Left hindlimb (tissue), 1 donor: ENCODE measurements around the gene CHERP.

Source experiments
- DNase-seq: peaks from one replicate; pipeline ENCODE4 v3.0.0-alpha.2; 2018

CHERP gene, protein sequence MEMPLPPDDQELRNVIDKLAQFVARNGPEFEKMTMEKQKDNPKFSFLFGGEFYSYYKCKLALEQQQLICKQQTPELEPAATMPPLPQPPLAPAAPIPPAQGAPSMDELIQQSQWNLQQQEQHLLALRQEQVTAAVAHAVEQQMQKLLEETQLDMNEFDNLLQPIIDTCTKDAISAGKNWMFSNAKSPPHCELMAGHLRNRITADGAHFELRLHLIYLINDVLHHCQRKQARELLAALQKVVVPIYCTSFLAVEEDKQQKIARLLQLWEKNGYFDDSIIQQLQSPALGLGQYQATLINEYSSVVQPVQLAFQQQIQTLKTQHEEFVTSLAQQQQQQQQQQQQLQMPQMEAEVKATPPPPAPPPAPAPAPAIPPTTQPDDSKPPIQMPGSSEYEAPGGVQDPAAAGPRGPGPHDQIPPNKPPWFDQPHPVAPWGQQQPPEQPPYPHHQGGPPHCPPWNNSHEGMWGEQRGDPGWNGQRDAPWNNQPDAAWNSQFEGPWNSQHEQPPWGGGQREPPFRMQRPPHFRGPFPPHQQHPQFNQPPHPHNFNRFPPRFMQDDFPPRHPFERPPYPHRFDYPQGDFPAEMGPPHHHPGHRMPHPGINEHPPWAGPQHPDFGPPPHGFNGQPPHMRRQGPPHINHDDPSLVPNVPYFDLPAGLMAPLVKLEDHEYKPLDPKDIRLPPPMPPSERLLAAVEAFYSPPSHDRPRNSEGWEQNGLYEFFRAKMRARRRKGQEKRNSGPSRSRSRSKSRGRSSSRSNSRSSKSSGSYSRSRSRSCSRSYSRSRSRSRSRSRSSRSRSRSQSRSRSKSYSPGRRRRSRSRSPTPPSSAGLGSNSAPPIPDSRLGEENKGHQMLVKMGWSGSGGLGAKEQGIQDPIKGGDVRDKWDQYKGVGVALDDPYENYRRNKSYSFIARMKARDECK

DNA sequence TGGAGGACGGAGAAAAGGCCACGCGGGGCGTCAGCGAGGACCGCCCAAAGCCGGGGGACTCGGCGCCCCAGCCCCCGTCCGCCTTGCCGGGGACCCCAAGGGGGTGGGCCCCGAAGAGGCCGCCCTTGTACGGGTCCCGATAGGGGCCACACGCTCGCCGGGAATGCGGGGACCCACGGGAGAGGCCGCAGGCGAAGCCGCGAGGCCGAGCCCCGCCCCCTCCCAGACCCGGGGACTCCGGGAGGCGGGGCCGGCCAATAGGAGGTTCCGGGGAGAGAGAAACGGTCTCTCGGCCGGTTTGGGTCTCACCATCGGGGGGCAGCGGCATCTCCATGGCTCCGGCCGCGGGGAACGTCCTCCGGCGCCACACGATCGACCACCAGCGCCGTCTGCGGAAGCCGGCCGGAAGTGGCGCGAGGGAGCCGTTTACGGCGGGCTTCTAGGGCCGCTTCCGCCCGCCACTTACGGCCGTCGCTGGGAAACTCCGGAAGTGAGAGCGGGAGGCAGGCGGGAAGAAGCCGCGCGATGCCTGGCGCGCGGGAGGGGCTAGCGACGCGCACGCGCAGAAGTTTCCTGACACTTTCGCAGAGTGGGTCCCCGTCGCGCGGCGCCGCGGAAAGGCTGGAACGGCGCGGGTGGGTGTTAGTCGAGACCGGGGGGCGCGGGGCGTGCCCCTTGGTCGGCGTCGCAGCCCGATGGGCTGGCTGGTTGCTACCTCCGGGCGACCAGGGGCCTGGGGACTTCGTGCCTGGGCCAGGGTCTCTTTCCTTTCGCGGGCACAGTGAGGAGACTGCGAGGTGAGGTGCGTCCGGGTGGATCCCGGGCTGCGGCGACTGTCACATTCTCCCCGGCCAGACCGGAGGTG, at the start of gene CHERP:
TSS of gene CHERP (minus strand) at position 393 of the 865 bp plus-strand sequence. CDS start at position 334, 59 bp downstream.
- peak; percentile 96 for DNase-seq

DNA sequence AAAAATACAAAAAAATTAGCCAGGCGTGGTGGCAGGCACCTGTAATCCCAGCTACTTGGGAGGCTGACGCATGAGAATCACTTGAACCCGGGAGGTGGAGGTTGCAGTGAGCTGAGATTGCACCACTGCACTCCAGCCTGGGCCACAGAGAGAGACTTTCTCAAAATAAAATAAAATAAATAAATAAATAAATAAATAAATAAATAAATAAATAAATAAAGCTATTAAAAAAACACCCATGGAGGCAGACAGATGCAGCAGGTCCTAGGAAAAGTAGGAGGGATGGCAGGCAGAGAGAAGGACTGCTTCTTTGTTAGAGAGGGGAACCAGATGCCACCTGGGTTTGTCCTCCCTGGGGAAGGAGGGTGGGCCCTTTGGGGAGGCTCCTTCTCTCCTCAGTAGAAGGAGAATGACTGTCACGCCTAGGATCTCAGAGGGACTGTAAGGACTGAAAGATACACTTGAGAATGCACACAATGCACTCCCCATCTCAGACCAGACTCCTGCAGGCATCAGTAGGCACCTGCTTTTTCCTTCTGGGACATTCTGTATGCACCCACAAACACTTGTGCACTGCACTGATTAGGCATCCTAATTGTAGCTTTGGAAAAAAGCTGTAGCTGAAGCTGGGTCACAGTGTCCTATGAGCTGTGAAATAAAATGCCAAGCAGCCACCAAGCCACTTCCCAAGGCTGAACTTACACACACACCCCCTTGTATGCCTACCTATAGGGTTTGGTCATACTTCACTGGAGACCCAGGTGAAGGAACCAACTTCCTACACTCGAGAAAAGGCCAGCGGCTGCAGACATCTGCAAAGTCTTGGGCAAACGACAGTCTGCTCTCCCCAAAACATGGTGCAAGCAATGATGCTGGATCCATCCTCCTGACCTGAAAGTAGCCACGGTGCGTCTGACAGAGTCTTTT, 48.9 kb upstream of the CHERP start:
- DNase-seq, result no peak

DNA sequence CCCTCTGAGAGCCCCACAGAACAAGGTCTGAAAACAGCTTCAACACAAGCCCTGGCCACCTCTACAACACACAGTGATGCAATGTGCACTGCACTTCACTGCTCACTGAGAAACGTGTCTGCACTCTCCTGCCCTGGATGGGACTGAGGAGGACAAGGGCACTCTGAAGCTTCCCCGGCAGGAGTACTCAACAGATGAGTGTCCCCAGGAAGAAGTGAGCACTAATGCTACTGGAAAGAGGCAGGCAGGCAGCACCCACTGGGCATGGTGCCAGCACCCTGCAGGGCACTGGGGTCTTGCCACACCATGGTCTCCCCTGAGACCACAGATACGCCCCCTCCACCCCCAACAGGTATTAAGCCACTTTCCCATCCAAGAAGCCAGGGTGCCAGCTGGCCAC, 47.7 kb upstream of the CHERP start:
- no peak for DNase-seq

DNA sequence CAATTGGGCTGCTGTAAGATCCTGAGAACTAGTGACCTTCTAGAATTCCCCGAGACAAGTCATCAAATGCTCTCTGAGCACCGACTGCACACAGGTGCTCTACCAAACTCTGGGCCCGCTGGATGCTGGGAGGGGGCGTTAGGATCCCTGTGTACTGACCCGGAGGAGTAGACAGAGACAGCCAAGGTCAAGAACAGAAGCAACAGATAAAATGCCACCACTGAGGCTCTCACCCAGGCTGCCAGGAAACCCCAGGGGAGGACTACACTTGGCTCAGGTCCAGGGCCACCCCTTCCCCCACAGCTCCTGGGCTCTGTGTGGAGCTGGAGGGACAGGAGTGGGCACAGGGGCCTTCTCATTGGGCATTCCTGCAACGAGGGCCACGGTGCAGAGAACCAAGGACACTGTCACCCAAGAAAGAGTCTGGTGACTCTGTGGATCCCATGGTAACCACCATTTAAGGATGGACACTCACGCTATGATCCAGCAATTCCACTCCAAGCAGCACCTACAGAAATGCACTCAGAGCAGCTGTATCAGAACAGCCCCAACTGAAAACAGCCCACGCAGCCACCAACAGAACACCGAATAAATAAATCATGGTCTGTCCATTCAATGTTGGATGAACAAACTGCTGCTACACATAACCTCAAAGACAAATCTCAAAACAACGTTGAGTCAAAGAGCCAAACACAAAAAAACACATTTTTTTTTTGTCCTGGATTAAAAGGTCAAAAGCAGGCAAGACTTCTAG, 46.8 kb upstream of the CHERP start:
- no peak for DNase-seq

DNA sequence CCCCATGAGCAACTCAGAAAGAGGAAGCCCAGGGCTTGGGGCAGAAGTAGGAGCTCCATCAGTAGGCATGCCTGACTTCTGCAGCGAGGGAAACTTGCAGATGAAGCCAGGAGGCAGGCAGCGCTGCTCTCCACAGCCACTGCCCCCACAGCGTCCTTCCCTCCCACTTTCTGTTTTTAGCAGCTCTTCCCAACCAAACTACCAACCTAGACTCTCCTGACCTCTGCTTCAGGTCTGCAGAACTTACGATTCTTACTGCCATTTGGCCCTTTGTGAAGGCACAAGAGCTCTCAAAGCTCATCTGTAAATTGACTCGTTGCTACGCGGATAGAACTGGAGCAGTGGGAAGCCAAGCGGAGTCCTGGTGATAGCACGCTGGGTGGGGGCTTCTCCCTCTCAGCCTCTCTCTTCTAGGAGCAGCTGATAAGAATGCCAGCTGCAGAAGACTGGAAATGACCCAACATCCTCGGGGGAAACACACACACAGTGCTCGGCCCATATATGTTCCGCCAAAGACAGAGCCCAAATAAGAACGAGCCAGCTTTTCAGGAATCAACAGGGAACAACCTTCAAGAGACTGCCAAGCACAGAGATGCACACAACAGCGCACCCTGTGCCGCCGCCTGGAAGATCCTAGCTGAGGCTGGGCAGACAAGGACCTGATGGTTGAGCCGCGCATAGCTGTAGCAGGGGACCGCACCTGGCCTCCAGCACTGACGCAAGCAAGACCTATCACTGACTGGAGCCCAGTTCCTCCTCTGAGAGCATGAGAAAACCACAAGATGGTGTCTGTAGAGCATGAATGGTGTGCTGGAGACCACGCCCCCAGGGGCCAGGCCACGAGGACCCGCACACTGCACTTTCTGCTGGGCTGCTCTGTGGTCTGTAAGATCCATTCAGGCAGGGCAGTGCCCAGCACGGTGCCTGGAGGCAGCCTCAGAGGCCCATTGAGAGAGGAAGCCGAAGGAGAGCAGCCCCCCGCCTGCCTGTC, 45.9 kb upstream of the CHERP start:
- no peak for DNase-seq

DNA sequence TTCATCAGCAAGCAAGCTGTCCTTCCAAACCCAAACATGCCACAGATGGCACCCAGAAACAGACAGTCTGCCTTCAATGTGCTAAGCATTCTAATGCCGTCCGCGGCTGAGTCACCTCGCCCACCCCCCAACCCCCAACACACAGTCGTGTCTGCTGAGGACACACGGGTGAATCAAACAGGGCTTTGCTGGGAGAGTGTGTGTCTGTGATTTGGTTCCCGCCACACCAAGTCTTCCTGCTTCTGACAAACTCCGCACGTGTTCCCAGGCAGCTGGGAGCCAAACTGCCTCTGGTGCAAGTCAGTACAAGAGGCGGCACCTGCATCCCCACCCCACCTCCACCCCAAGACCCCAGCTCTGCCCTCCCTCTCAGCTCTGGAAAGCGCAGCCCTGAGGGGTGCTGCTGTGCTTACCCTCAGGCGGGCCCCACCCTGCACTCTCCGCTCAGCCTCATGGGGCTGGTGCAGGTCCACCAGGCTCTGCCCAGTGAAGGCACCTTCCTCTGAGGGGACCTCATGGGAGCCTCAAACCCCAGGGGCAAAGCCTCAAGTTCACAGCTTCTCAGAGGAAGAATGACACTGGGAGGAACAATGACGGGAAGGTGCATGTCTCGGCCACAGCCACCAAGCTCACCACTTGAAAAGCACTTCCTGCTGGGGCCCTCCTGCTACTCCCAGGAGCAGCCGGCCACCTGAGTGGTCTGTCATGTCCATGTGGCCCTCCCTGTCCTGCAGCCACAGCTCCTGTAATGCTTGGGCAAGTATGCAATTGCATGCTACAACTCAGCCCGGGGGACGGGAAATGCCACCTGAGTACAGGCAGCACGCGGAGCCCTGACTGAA, 45.0 kb upstream of the CHERP start:
- no peak for DNase-seq

DNA sequence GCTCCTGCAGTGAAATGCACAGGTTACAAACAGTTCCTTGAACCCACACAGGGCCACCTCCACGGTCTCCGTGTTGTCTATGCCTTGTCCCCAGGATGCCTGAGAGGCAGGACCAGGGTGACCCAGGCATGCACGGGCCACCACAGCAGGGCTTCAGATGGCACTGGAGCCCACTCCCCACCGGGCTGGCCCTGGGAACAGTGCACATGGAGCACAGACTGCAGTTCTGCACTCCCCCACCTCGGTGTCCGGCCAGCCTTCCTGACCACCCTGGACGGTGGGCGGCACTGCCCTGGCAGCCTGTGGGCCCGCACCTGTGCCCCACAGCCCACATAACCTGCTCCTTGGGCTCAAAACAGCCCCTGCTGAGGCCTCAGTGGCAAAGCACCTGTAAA, 44.2 kb upstream of the CHERP start:
- DNase-seq, result no peak

DNA sequence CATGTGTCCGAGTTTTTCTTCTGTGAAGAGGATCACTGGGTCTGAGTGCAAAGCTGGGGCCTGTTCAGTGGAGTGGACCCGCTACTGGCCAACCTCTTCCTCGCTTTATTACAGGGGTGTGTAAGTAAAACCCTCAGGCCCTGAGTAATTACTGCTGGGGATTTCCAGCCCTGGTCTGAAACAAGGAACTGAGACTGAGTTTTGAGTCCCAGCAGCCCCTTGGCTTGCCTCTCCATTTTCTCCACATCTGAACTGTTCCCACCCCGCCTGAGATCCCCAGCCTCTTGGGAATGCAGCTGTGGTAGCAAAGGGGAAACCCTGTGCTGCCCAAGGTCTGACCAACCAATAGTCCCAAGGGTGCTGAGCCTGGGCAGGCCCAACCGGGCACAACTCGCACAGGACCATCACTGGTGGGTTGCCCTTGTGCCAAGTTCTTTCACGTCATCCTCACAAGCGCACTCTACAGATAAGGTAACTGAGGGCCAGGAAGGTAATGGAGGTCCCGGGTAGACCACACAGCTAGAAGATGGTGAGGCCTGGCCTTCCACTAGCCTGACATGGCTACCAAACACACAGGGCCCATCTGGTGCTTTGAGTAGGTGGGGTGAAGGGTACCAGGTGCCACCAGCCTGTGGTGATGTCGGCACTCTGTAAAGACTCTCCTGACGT, 43.7 kb upstream of the CHERP start:
- DNase-seq, result no peak

DNA sequence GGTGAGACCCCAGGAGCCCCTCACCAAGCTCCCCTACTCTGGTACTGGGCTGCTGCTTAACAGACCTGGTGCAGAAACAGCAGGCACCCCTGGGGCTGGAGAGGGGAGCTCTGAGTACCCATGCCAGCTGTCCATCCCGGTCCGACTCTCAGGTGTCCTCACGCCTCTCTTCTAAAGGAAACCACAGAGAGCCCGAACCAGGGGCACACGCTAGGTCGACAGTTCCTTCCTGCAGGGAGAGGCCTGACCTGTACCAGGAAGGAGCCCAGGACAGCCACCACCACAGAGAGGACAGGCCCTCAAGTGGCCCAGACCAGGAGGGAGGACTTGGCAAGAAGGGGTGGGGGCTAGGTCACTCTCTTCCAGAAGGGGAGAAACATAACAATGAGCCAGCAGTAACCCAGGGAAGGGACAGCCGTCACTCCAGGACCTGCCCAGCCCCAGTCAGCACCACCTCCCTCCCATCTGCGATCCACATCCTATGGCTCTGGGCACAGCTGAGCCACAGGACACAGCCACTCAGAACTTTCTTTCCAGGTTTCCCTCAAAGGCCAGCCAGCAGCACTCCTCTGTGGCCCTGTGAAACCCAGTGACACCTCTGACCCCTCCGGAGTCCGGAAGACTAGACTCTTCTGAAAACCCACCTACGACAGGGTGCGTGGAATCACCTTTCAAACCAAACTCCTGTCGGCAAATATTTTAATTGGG, 43.0 kb upstream of the CHERP start:
- DNase-seq, result no peak

DNA sequence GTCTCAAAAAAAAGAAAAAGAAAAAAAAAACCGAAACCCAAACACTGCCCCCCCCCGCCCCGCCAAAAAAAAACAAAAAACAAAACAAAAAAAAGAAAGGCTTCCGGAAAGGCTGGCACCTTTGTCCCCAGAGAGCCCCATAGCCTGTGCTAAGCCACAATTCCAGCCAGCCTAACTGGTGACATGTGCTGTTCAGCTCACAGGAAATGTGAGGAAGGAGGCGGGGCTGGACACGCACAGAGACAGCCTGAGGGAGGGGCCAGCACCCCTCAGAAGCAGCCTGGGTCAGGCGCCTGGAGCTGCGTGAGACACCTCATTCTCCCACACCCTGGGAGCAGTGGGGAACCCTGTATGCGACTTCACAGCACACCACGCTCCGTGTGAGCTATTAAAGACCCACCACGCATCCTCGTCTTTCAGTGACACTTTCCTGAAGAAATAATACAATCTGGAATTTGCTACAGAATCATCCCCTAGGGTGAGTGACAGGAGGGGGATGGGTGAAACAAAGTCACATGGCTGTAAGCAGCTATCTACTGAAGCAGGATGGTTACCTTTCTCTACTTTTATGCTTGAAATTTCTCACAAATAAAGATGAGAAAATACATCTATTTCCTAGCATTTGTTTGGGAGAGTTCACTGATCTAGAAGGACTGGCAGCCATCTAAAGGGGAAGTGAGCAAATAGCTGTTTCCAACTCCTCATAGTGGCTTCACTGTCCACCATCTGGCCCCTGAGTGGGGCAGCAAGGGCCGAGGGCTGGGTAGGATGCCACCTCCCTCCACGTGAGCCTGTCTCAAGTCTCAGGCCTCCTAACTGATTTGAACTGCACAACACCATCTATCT, 42.2 kb upstream of the CHERP start:
- DNase-seq, result peak; percentile 70

DNA sequence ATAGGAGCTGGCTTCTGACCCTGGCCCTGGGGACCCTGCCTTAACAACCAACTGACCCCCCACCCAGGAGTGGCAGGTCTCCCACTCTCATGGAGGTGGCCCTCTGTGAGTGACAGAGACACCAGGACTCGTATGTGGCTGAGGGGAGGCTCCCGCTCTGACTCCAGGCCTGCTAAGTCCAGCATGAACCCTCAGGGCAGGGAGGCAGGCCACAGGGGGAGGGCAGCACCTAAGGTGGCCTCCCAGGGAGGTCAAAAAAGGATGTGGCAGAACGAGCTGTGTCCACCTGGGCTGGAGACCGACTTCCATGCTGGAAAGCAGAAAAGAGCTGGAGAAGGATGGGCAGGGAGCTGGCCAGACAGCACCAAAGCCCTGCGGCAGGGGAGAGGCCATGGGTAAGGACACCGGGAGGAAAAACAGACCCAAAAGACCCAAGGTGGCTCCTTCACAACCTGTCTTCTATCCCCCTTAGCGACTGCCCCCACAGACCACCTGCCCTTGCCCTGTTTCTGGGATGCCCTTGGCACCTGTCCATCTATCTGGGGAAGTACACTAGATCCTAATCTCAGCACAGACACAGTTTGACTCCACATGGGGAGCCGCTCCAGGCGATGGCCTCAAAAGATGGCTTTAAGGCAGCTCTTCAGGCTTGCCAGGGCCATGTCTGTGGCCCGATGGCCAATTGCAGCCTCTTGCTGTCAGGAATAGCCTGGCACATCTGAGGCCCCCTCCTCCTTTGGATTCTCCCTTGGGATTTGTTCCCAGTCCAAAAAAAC, 40.4 kb upstream of the CHERP start:
- no peak for DNase-seq

DNA sequence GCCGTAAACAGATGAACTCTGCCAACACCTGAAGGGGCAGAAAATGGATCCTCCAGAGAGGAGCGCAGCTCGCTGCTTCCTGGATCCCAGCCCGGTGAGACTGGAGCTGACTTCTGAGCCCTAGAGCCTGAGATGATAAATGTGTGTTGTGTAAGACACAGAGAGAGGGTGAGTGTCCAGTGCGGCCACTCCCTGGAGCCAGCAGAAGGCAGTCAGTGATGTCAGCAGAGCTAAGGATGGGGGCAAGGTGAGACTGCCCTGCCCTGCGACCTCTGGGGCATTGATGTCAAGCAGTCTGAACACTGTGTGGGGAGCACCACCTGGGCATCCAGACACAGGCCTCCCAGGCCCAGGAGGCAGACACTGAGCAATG, 39.7 kb upstream of the CHERP start:
- DNase-seq, result no peak

DNA sequence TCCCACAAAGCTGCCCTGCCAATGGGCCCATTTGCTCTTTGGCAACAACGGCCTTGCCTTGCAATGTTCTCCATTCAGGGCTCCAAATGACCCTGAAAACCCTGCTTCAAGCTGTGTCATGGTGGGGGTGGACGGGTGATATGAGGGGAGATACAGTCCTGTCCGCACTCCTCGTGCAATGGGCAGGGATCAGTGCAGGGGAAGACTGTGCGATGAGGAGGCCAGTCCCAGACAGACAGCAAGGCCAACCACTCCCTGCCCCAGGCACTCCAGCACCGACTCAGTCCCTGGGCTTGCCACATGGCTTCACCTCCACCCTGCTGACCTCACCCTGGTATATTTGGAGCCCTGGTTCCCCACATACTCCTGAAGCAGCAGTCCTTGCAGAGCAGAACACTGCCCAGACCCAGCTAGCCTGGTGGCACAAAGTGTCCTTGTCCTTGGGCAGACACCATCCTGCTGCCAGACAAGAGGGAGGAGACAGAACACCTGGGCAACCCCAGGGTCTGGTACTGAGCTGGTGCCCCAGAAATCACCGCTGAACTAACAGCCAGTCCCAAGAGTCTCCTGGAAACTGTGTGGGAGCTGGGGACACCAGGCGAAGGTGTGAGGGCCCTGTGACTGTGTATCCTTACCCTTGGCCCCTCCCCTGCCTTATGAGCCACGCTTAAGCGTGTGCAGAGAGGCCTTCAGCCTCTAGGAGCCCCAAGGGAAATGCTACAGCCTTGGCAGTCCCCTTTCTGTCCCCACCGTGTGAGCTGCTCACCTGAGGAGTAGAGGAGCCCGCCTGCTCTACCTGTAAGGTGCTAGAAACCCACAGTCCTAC, 39.1 kb upstream of the CHERP start:
- DNase-seq, result no peak

DNA sequence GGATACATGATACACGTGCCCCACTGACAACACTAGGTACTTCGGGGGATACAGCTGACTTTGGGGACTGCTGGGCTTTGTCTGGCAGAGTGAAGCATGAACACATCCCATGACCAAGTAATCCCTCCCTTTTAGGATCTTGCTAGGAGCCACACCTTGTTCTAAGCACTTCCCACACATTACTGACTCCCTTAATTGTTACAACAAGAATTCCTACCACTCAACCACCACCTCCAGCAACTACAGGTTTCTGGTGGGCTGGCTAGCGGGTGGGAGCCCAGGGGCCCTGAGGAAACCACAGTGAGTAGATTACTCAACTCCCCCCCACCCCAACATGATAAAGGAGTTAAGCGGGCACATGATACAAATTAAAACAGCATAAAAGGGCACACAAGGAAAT, 37.1 kb upstream of the CHERP start:
- no peak for DNase-seq

DNA sequence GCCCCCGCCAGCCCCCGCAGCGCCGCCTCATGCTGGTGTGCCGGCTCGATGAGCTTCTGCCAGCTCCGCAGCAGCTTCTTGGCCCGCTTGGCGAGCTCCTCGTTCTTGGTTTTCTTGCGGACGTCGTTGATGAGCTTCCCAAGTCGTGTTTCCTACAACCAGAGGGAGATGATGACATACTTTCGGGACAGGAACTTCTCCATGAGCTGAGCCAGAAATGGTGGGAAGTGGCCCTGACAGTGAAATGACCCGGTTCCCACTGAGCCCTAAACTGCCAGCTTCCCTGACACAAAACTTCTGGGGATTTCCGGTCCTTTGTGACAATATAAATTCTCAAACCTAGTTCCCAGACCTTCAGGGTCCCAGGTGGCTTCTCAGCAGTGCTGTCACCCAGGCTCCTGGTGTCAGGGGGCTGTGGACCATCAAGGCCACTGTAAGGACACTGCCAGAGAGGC, 35.3 kb upstream of the CHERP start:
- no peak for DNase-seq
